GM12872 (cell line): Measurements from ENCODE around the gene ANTXR2.

ENCODE experiments used
- CTCF ChIP-seq: IDR thresholded peaks from 3 replicates; pipeline ENCODE4 v1.5.1; 2011; ENCODE audit warnings: low read depth, mild to moderate bottlenecking, low read length, moderate library complexity; ENCODE audit not compliant: insufficient read depth

ANTXR2 gene

GRCh38 chr4:79886021-79886420 lies 187.0 kb downstream of the ANTXR2 start:
- TF ChIP-seq CTCF: no peak

- TF ChIP-seq CTCF: no peak
These were observed 189.7 kb downstream of the ANTXR2 start for GRCh38 chr4:79883290-79883689.

GRCh38 chr4:79882806-79883205 lies 190.2 kb downstream of the ANTXR2 start:
- no peak for TF ChIP-seq CTCF

- TF ChIP-seq CTCF: no peak
These were observed 191.6 kb downstream of the ANTXR2 start for GRCh38 chr4:79881407-79881806.

- TF ChIP-seq CTCF: no peak
These were observed 195.5 kb downstream of the ANTXR2 start for GRCh38 chr4:79877511-79877910.

- no peak for TF ChIP-seq CTCF
These were observed 197.6 kb downstream of the ANTXR2 start for GRCh38 chr4:79875344-79875899.

- no peak for TF ChIP-seq CTCF
These were observed 198.8 kb downstream of the ANTXR2 start for GRCh38 chr4:79874197-79874596.
